Measurements from ENCODE around the gene DYNLL2. TPM values are rescaled to one million over a fixed set of nuclear protein-coding genes. Genes with fewer than 3 reads are reported as not detected.

DYNLL2 gene
- polyA plus RNA-seq, 3 donors, result 0.30 to 9.9 (median 0.42) TPM

- Mint-ChIP-seq H3K4me3 (no peak overlapping the region), H3K27ac (no peak overlapping the region), H3K36me3 (no peaks in the 10 kb centered on the region), H3K9me3 (no peaks in the 10 kb centered on the region), H3K4me1 (no peaks in the 10 kb centered on the region), H3K27me3 (ENCODE audit: low read depth in 3 of 3) (peaks cover 6 to 27% (median 11%) of the 10 kb centered on the region in 3 donors)
- Histone ChIP-seq H4K20me1 (ENCODE audit: insufficient read depth, low read length) (no peaks in the 10 kb centered on the region), H3K27me3 (ENCODE audit: control insufficient read depth in 2 of 2, insufficient read depth in 2 of 2, low read length in 2 of 2) (peaks cover 0 to 2% of the 10 kb centered on the region in 2 donors), H3K27ac (ENCODE audit: low read depth in 1 of 2, low read length in 2 of 2) (no peak overlapping the region), H3K4me2 (replicated peaks; ENCODE audit: extremely low read depth, low read length, poor library complexity, severe bottlenecking) (no peak overlapping the region), H3K36me3 (replicated peaks in 1 of 2; ENCODE audit: control insufficient read depth in 1 of 2, insufficient read depth in 2 of 2, low read length in 2 of 2) (no peaks in the 10 kb centered on the region), H3K9ac (ENCODE audit: insufficient read depth, low read length, poor library complexity, severe bottlenecking) (no peak overlapping the region), H3K4me1 (ENCODE audit: control insufficient read depth in 1 of 2, insufficient read depth in 2 of 2, low read length in 2 of 2) (no peaks in the 10 kb centered on the region), H2AFZ (ENCODE audit: insufficient read depth, low read depth, low read length, poor library complexity, severe bottlenecking) (no peak overlapping the region), H3K79me2 (ENCODE audit: insufficient read depth, low read length) (no peaks in the 10 kb centered on the region), H3K9me3 (replicated peaks in 1 of 2; ENCODE audit: control insufficient read depth in 1 of 2, insufficient read depth in 1 of 2, low read length in 2 of 2) (no peaks in the 10 kb centered on the region), H3K4me3 (replicated peaks in 1 of 3; ENCODE audit: low read depth in 2 of 3, low read length in 3 of 3) (no peak overlapping the region)
- WGBS (ENCODE audit: insufficient coverage), result 83% methylated on average over 2 of the region's 3 CpGs
- DNase-seq, result no peak
- TF ChIP-seq CTCF (IDR thresholded peaks at IDR 0.05), result no peak
- intact Hi-C loops (cut with micrococcal nuclease), result loop anchor here (10.0 kb wide), 3 partner anchors 255 to 985 kb away; no protein-coding TSS in a partner anchor
Measured at GRCh38 chr17:58119491-58119890, 36.3 kb downstream of the DYNLL2 start.

GRCh38 chr17:58120195-58120822 is 37.1 kb downstream of the DYNLL2 start:
- 0% methylated on average over 3 of the region's 7 CpGs for WGBS (ENCODE audit: insufficient coverage)
- peaks cover 0 to 2% of the 10 kb centered on the region in 2 donors for H3K27me3 ChIP-seq (ENCODE audit: control insufficient read depth in 2 of 2, insufficient read depth in 2 of 2, low read length in 2 of 2)
- peaks cover 6 to 23% (median 7%) of the 10 kb centered on the region in 3 donors for H3K27me3 Mint-ChIP-seq (ENCODE audit: low read depth in 3 of 3)
- intact Hi-C loops (cut with micrococcal nuclease), result no loop called here
- H3K36me3 Mint-ChIP-seq, result no peaks in the 10 kb centered on the region
- no peaks in the 10 kb centered on the region for H4K20me1 ChIP-seq (ENCODE audit: insufficient read depth, low read length)
- no peaks in the 10 kb centered on the region for H3K9me3 Mint-ChIP-seq
- TF ChIP-seq CTCF (IDR thresholded peaks at IDR 0.05), result no peak
- H3K4me1 ChIP-seq (ENCODE audit: control insufficient read depth in 1 of 2, insufficient read depth in 2 of 2, low read length in 2 of 2), result no peaks in the 10 kb centered on the region
- no peaks in the 10 kb centered on the region for H3K4me1 Mint-ChIP-seq
- no peaks in the 10 kb centered on the region for H3K36me3 ChIP-seq (replicated peaks in 1 of 2; ENCODE audit: control insufficient read depth in 1 of 2, insufficient read depth in 2 of 2, low read length in 2 of 2)
- no peak overlapping the region for H3K4me3 Mint-ChIP-seq
- no peak overlapping the region for H3K27ac ChIP-seq (ENCODE audit: low read depth in 1 of 2, low read length in 2 of 2)
- no peak overlapping the region for H3K4me3 ChIP-seq (replicated peaks in 1 of 3; ENCODE audit: low read depth in 2 of 3, low read length in 3 of 3)
- H3K79me2 ChIP-seq (ENCODE audit: insufficient read depth, low read length), result no peaks in the 10 kb centered on the region
- no peaks in the 10 kb centered on the region for H3K9me3 ChIP-seq (replicated peaks in 1 of 2; ENCODE audit: control insufficient read depth in 1 of 2, insufficient read depth in 1 of 2, low read length in 2 of 2)
- H3K9ac ChIP-seq (ENCODE audit: insufficient read depth, low read length, poor library complexity, severe bottlenecking), result no peak overlapping the region
- H3K27ac Mint-ChIP-seq, result no peak overlapping the region
- no peak overlapping the region for H2AFZ ChIP-seq (ENCODE audit: insufficient read depth, low read depth, low read length, poor library complexity, severe bottlenecking)
- DNase-seq, result peak in 1 of 3 donors; percentile 4
- H3K4me2 ChIP-seq (replicated peaks; ENCODE audit: extremely low read depth, low read length, poor library complexity, severe bottlenecking), result no peak overlapping the region

Data from CD14-positive monocyte (primary cell).